ENCODE results near the gene SRY.
"Not testable (repeated sequence)": the region's sequence is repeated elsewhere in the genome, so short reads cannot be mapped to it uniquely, and the experiment has no call there.

The SRY gene

DNA sequence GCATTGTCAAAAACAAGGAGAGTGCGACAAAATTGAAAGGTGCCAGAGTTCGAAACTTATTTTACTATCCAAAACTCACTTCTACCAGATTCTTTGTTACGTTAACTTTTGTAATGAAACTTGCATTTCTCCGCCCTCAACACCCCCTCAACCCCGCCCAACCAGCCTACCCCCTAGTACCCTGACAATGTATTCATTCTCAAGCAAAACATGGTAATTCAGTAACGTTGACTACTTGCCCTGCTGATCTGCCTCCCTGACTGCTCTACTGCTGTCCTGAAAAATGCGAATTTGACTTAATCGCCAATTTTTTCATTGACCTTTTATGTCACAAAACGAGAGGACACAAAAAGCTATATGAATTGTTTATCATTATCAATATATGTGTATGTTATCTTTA is at the start of gene SRY:
Gene SRY (minus strand): TSS at position 83 of the 400 bp plus-strand sequence. CDS start 79 bp downstream, at position 4.
- no peak for DNase-seq

DNA sequence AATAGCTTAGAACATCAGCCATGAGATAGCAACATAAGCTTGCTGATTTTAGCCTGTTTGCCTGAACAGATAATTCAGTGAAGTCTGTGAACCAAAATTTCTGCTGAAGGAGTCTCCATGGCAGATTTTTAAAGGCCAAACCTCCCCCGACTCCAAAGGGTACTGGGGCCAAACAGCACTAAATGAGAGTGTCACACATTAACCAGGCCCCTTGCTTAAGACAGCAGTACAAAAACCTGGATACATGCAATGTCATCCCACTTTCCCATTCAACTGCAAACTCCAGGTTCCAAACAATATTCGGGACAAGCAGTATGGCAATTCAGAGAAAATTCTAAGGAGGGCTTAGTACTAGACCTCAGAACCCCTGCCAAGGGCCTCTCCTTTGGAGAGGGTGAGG is 49.6 kb upstream of the SRY start:
- no peak for DNase-seq

DNA sequence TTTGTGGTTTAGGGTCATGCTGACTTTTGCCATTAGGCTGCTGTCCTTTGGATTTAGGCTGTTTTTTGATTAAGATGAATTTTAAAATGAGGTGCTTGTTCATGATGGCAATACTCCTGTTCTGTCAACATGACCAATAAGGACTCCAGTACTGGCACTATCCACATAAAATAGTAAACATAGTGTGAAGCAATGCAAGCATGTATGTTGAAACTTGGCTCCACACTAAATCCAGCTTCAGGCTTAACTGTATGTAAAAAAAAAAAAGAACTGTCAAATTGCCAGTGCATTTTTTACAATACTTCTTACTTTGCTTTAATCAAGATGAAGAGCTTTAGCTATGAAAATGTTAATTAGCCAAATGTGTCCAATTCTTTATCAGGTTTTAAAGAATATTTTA is 47.7 kb upstream of the SRY start:
- no peak for DNase-seq

DNA sequence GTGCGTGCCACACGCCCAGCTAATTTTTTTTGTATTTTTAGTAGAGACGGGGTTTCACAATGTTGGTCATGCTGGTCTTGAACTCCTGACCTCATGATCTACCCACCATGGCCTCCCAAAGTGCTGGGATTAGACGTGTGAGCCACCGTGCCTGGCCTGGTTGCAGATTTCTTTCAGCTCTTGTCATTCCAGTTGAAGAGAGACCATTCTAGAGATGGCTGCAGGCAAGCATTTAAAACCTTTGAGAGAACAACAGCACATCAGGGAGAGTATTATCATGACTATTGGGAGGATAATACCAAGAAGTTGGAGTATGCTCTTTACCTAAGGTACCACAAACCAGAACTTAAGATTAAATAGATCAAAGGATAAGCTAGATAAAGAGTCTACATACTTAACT is 41.0 kb upstream of the SRY start:
- no peak for DNase-seq

DNA sequence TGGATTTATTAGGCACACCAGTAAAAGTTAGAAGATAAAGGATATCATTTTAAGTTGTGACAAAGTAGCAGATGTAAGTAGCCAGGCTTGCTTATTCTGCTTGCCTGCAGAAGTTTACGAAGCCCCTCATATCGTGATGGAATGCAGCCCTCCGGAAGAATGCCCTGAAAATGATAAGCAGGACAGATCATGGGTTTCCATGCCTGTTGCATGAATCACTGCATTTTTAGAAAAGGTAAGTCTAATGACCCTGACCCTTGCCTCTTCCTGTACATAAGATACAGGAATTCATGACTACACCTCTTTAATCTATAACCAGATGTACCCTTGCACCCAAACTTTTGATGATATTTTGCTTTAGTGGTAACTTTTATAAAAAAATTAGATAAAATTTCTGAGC is 37.0 kb upstream of the SRY start:
- no peak for DNase-seq

DNA sequence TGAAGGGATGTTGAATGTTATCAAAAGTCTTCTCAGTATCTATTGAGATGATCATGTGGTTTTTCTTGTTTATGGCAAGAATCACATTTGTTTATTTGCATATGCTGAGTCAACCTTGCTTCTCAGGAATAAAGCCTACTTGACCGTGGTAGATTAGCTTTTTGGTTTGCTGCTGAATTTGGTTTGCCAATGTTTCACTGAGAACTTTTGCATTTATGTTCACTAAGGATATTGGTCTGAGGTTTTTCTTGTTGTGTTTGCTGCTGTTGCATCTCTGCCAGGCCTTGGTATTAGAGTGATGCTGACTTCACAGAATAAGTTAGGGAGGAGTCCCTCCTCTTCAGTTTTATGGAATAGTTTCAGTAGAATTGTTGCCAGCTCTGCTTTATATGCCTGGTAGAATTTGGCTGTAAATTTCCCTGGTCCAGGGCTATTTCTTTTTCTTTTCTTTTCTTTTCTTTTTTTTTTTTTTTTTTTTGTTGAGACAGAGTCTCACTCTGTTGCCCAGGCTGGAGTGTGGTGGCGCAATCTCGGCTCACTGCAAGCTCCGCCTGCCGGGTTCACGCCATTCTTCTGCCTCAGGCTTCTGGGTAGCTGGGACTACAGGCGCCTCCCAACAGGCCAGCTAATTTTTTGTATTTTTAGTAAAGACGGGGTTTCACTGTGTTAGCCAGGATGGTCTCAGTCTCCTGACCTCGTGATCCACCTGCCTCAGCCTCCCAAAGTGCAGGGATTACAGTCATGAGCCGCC is 29.8 kb upstream of the SRY start:
- DNase-seq: not testable (repeated sequence)

DNA sequence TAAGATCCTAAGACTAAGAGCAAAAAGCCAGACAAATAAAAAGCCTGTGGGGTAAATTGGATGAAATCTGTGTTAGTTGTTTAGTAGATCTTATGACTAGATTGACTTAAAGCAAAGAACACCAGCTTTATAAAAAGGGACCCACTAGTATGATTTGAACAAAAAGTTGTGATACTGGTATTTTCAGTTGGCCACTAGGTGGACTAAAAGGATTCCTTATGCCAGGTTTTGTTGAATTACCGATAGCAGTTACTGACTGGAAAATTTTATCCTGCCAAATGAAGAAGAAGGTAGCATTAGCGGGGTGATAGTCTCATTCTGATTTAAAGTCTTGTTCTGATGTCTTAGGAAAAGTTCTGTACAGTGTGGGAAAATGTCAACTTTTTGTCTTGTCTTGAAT is 12.8 kb upstream of the SRY start:
- no peak for DNase-seq

DNA sequence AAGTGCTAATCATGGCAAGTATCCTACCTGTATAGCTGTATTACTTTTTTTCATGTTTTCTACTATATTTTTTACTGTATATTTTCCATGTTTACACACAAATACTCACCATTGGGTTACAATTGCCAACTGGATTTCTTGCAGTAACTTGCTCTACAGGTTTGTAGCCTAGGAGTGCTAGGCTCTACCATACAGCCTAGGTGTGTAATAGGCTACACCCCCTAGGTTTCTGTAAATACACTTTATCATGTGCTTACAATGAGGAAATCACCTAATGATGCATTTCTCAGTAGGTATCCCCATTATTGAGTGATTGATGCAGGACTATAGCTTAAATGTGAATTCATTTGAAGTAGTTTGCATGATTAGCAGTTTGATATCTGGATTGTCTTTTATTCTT is 10.5 kb upstream of the SRY start:
- DNase-seq: no peak

DNA sequence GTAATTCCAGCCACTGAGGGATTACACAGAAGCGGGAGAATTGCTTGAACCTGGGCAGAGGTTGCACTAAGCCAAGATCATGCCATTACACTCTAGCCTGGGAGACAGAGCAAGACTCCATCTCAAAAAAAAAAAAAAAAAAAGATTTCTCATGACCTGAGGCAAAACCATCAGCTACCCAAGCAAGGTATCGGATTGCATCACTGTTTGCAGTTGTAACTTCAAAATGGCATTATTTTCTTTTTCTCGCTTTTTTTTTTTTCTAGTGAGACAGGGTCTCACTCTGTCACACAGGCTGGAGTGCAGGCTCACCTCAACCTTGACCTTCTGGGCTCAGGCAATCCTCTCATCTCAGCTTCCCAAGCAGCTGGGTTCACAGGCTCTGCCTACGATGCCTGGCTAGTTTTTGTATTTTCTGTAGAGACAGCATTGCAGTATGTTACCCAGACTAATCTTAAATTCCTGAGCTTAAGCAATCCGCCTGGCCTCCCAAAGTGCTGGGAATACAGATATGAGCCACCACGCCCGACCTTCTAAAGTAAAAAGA is 9.6 kb upstream of the SRY start:
- no peak for DNase-seq

DNA sequence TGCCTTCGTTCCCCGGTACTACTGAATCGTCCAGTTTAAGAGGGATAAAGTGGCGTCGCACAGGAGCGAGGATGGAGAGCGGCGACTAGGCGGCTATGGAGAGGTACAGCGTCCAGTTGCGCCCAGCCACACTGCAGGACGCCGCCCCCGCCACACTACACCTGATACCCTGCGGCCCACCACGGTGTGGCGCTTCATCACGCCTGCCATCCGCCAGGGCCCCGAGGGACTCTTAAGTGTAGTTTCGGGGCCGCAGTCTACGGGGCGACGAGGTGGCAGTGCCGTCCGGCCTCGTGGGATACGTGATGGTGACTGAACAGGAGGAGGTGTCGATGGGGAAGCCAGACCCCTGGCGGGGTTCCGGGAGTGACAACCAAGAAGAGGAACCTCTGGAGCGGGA is 2.3 kb upstream of the SRY start:
- no peak for DNase-seq

DNA sequence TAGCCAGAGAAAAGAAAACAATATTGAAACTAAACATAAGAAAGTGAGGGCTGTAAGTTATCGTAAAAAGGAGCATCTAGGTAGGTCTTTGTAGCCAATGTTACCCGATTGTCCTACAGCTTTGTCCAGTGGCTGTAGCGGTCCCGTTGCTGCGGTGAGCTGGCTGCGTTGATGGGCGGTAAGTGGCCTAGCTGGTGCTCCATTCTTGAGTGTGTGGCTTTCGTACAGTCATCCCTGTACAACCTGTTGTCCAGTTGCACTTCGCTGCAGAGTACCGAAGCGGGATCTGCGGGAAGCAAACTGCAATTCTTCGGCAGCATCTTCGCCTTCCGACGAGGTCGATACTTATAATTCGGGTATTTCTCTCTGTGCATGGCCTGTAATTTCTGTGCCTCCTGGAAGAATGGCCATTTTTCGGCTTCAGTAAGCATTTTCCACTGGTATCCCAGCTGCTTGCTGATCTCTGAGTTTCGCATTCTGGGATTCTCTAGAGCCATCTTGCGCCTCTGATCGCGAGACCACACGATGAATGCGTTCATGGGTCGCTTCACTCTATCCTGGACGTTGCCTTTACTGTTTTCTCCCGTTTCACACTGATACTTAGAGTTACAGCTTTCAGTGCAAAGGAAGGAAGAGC is 488 bp downstream of the SRY start:
- no peak for DNase-seq
